OCI-LY7 (cell line): ENCODE results near the gene PHOX2A.

Experiments
- CTCF ChIP-seq: fragments of 200-600 bp; sonication (generic); conservative IDR thresholded peaks from 2 replicates; pipeline ENCODE4 v1.5.1; 2014; ENCODE audit warnings: mild to moderate bottlenecking, antibody characterized with exemption, low read length, moderate library complexity, mixed read lengths
- EZH2phosphoT487 ChIP-seq: fragments of 200-600 bp; sonication (generic); IDR thresholded peaks from 2 replicates; pipeline ENCODE4 v1.6.1; 2018; ENCODE audit warnings: low read depth, borderline replicate concordance, mild to moderate bottlenecking, mixed run types, antibody characterized with exemption, low read length, moderate library complexity, mixed read lengths

GRCh38 chr11:72267956-72268617, 24.1 kb upstream of the PHOX2A start:
- TF ChIP-seq CTCF = no peak
- TF ChIP-seq EZH2phosphoT487 = no peak
